Measurements from ENCODE around the gene BRF1.
A peak's percentile ranks its signal among the peaks of the same experiment; 100 is the strongest.
"Not testable (repeated sequence)": the region's sequence is repeated elsewhere in the genome, so short reads cannot be mapped to it uniquely, and the experiment has no call there.

Gene BRF1

GRCh38 chr14:105300542-105301102 lies at the start of gene BRF1:
TSS of gene BRF1 (minus strand) at chr14:105301001. CDS start at chr14:105300629, 372 bp downstream.
- DNase-seq (ENCODE audit: low spot score) (peak; percentile 70), FAIRE-seq (no peak)

- DNase-seq (ENCODE audit: low spot score) (no peak), FAIRE-seq (no peak)
Measured at GRCh38 chr14:105349992-105350391, 49.2 kb upstream of the BRF1 start.

- FAIRE-seq (no peak), DNase-seq (ENCODE audit: low spot score) (no peak)
Measured at GRCh38 chr14:105348945-105349699, 48.3 kb upstream of the BRF1 start.

GRCh38 chr14:105348169-105348944 lies 47.6 kb upstream of the BRF1 start:
- FAIRE-seq: no peak
- DNase-seq (ENCODE audit: low spot score): no peak

- no peak for FAIRE-seq
Measured at GRCh38 chr14:105347587-105347968, 46.8 kb upstream of the BRF1 start.

GRCh38 chr14:105346876-105347586 lies 46.2 kb upstream of the BRF1 start:
- DNase-seq (ENCODE audit: low spot score) (no peak), FAIRE-seq (no peak)

More at GRCh38 chr14:105347587-105347968, 46.8 kb upstream of the BRF1 start:
- no peak for DNase-seq (ENCODE audit: low spot score)

GRCh38 chr14:105346200-105346533 lies 45.4 kb upstream of the BRF1 start:
- no peak for FAIRE-seq
- no peak for DNase-seq (ENCODE audit: low spot score)

- FAIRE-seq (no peak), DNase-seq (ENCODE audit: low spot score) (no peak)
Measured at GRCh38 chr14:105343194-105343593, 42.4 kb upstream of the BRF1 start.

GRCh38 chr14:105340821-105341733 lies 40.3 kb upstream of the BRF1 start:
- no peak for DNase-seq (ENCODE audit: low spot score)
- no peak for FAIRE-seq

GRCh38 chr14:105337966-105338741 lies 37.4 kb upstream of the BRF1 start:
- no peak for FAIRE-seq
- no peak for DNase-seq (ENCODE audit: low spot score)

- FAIRE-seq: no peak
- DNase-seq (ENCODE audit: low spot score): no peak
Measured at GRCh38 chr14:105337433-105337832, 36.6 kb upstream of the BRF1 start.

GRCh38 chr14:105336477-105337287 lies 35.9 kb upstream of the BRF1 start:
- FAIRE-seq (no peak), DNase-seq (ENCODE audit: low spot score) (no peak)

- no peak for DNase-seq (ENCODE audit: low spot score)
- no peak for FAIRE-seq
Measured at GRCh38 chr14:105335735-105336476, 35.1 kb upstream of the BRF1 start.

GRCh38 chr14:105335231-105335542 lies 34.4 kb upstream of the BRF1 start:
- FAIRE-seq; DNase-seq (ENCODE audit: low spot score): not testable (repeated sequence)

- DNase-seq (ENCODE audit: low spot score) (no peak), FAIRE-seq (no peak)
Measured at GRCh38 chr14:105334383-105335230, 33.8 kb upstream of the BRF1 start.

- FAIRE-seq: no peak
- DNase-seq (ENCODE audit: low spot score): no peak
Measured at GRCh38 chr14:105333613-105334364, 33.0 kb upstream of the BRF1 start.

- FAIRE-seq (no peak), DNase-seq (ENCODE audit: low spot score) (no peak)
Measured at GRCh38 chr14:105333020-105333490, 32.3 kb upstream of the BRF1 start.
